OCI-LY7 (cell line): ENCODE results near the gene UBTFL1.

Experiments
- EZH2phosphoT487 ChIP-seq: fragments of 200-600 bp; sonication (generic); IDR thresholded peaks from 2 replicates; pipeline ENCODE4 v1.6.1; 2018; ENCODE audit warnings: low read depth, borderline replicate concordance, mild to moderate bottlenecking, mixed run types, antibody characterized with exemption, low read length, moderate library complexity, mixed read lengths
- TF ChIP-seq, protein P1 (sequence below): fragments of 200-600 bp; sonication (generic); conservative IDR thresholded peaks from 2 replicates; pipeline ENCODE4 v1.5.1; 2014; ENCODE audit warnings: mild to moderate bottlenecking, antibody characterized with exemption, low read length, moderate library complexity, mixed read lengths

DNA sequence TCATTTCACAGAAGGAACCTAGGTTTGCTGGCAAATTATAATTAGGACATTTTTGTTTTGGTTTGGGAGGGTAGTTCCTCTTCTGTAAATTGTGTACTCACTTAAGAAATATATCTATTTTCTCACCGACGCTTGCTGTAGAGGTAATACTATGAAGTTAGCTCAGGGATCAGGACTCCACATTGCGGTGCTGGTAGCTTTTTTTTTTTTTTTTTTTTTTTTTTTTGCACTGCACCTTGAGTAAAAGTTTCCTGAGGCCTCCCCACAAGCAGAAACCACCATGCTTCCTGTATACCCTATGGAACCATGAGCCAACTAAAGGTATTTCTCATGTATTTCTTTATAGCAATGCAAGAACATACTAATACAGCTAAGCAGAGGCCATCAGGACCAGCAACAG, 14.7 kb downstream of the UBTFL1 start:
- TF ChIP-seq, protein P1, sequence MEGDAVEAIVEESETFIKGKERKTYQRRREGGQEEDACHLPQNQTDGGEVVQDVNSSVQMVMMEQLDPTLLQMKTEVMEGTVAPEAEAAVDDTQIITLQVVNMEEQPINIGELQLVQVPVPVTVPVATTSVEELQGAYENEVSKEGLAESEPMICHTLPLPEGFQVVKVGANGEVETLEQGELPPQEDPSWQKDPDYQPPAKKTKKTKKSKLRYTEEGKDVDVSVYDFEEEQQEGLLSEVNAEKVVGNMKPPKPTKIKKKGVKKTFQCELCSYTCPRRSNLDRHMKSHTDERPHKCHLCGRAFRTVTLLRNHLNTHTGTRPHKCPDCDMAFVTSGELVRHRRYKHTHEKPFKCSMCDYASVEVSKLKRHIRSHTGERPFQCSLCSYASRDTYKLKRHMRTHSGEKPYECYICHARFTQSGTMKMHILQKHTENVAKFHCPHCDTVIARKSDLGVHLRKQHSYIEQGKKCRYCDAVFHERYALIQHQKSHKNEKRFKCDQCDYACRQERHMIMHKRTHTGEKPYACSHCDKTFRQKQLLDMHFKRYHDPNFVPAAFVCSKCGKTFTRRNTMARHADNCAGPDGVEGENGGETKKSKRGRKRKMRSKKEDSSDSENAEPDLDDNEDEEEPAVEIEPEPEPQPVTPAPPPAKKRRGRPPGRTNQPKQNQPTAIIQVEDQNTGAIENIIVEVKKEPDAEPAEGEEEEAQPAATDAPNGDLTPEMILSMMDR = no peak
- no peak for TF ChIP-seq EZH2phosphoT487
